Measurements from ENCODE around the gene TSSK1B.

DNA sequence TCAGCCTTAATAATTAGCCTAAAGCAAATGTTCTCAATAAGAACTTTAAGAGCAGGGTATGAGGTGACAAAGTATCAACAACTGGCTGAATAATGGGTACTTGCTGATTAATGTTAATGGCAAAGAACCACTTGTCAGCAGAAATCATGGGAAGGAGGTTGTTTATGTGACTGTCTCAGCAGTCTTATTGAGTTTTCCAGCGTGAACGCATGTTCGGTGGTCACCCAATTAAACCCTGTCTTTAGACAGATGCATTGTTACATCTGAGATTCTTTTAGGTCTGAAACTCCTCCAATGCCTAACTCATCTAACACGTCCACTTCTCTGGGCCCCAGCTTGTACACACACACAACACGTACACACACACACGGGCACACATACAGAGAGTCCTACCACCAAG lies 18.2 kb upstream of the TSSK1B start:
- TF ChIP-seq, protein P1, sequence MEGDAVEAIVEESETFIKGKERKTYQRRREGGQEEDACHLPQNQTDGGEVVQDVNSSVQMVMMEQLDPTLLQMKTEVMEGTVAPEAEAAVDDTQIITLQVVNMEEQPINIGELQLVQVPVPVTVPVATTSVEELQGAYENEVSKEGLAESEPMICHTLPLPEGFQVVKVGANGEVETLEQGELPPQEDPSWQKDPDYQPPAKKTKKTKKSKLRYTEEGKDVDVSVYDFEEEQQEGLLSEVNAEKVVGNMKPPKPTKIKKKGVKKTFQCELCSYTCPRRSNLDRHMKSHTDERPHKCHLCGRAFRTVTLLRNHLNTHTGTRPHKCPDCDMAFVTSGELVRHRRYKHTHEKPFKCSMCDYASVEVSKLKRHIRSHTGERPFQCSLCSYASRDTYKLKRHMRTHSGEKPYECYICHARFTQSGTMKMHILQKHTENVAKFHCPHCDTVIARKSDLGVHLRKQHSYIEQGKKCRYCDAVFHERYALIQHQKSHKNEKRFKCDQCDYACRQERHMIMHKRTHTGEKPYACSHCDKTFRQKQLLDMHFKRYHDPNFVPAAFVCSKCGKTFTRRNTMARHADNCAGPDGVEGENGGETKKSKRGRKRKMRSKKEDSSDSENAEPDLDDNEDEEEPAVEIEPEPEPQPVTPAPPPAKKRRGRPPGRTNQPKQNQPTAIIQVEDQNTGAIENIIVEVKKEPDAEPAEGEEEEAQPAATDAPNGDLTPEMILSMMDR (IDR thresholded peaks at IDR 0.05; ENCODE audit: insufficient read depth, low read length, poor library complexity, severe bottlenecking): no peak
- TF ChIP-seq EZH2phosphoT487 (conservative IDR thresholded peaks at IDR 0.05; ENCODE audit: low read length): no peak
